ENCODE results near the gene TEX35.
"Not testable (repeated sequence)": the region's sequence is repeated elsewhere in the genome, so short reads cannot be mapped to it uniquely, and the experiment has no call there.

Gene TEX35

GRCh38 chr1:178543290-178543607 is 30.3 kb downstream of the TEX35 start:
- no peak for DNase-seq

GRCh38 chr1:178544531-178544930 is 31.6 kb downstream of the TEX35 start:
- no peak for DNase-seq

DNA sequence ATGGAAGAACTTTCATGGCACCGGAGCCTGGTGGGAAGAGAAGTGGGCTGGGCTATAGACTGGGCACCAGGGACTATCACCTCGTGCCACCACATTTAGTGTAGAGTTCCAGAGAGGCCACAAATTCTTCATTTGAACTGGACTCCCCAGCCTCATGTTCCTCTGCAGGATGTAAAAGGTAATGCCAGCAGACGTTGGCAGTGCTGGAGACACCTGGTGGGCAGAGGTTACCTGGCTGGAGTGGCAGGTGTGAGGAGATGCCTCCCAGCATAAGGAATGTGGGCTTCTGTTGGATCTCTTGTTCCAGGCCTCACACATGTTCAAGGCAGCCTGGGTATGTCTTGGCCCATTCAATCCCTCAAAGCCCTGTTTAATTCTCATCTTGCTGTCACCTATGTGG is 35.2 kb downstream of the TEX35 start:
- DNase-seq: no peak

DNA sequence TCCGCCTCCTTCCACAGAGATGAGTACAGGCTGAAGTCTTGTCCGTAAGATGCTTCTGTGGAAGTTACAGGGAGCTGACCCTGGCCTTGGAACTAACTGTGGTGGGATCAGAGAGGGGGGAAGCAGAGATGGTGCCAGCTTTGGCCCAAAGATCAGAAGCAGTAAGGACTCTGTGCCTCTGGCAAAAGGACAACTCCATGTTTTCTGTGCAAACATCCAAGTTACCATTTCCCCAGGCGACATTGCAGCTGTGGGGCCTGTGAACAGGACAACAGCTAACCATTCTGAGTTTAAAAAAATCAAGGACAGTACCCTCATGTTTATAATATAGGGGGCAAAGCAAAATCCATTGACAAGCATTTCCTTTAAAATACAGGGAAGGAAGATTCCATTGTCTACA is 38.4 kb downstream of the TEX35 start:
- DNase-seq: no peak

DNA sequence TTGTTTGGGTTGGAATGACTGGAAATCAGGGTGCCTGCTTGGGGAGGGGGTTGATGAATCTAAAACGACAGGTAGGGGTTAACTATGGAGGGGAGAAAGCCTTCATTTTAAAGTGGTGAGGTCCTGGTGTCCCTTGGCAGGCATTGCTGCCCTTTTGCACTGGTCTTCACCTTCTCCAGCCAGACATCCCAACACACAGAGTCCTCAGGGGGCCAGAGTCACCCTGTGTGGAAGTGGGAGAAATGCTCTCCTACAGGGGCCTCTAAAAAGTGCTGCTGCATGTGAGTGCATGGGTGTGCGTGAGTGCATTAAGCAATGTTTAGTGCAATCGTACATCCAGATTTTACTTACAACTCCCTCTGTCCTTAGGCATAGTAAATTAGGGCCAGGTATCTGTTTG is 39.0 kb downstream of the TEX35 start:
- no peak for DNase-seq

GRCh38 chr1:178552856-178553255 is 39.9 kb downstream of the TEX35 start:
- DNase-seq: no peak

DNA sequence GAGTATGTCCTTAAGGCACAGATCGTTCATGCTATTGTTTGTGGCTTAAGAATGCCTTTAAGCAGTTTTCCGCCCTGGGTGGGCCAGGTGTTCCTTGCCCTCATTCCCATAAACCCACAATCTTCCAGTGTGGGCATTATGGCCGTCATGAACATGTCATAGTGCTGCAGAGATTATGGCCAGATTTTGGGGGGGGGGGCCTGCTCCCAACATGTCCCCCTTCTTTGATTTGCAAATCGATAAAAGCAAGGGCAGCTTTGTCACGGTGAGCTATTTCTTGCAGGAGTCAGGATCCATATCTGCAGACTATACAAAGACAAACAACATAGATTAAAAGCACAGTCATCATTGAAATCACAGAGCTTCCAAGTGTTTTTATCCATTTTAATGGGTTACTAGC is 41.4 kb downstream of the TEX35 start:
- DNase-seq: not testable (repeated sequence)

DNA sequence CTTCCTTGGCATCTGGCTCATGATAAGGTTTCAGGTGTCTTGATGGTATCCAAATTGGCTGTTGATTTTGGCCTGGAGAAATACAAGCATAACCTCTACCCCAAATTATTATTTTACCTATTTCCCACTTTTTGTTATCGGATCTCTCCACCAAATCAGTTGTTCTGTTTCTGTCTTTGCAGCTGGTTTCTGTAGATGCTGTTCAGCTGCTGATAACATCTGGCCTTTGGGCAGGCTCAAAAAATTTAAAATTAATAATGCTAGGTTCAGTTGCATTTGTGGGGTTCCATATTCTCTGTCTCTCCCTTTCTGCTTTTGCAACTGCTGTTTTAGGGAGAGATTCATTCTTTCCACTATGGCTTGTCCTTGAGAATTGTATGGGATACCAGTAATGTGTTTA is 42.7 kb downstream of the TEX35 start:
- not testable (repeated sequence) for DNase-seq

DNA sequence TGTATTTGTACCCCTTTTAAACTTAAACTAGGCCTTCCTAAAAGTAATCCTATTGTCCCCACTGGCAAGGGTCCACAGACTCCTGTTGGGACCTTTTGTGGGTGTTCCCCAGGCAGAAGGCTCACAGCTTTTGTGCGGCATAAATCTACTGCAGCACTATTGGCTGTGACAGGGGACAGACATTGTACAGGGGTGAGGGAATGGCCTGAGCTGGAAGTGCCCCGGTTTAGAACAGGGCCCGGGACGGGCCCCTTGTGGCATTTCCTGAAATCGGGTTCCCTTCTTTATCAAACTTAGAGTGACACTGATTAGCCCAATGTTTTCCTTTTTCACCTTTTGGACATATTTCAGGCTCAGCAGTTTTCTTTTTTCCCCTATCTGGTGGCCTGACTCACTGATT is 45.9 kb downstream of the TEX35 start:
- DNase-seq: not testable (repeated sequence)

- DNase-seq: no peak
These were observed 48.0 kb downstream of the TEX35 start for GRCh38 chr1:178560871-178561376.

DNA sequence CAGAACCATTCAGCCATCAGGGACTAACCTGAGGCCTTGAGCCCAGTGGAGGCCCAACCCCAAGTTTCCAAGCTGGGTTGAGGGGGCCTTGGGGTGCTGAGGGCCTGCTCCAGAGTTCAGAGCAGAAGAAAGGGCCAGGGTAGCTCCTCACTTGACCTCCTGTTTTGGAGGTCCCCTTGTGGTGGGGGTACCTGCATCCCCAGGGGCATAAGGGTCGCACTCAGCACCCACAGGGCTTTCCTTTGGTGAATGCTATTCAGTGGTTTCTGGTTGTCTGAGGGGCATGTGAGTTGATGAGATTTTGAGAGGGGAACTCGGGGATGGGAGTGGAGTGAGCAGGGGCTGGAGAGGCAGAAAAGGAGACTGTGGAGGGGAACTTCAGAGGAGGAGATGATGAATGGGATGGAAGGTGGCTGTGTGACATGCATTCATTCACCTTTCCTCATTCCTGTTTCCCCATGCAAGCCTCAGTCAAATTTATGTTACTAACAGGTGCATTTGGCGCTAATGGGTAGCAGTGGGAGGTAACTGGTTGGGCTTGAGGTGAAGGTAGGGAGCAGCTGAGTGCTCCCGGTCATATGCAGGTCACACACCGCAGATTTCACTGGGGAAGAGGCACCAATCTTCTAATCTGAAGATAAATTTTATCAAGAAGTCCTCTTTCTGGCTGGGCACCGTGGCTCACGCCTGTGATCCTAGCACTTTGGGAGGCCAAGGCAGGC is 50.4 kb downstream of the TEX35 start:
- DNase-seq: no peak

GRCh38 chr1:178564086-178564782 is 51.3 kb downstream of the TEX35 start:
- DNase-seq: peak; percentile 6

- no peak for DNase-seq
These were observed 51.9 kb downstream of the TEX35 start for GRCh38 chr1:178564783-178565180.

GRCh38 chr1:178565586-178565985 is 52.7 kb downstream of the TEX35 start:
- no peak for DNase-seq

DNA sequence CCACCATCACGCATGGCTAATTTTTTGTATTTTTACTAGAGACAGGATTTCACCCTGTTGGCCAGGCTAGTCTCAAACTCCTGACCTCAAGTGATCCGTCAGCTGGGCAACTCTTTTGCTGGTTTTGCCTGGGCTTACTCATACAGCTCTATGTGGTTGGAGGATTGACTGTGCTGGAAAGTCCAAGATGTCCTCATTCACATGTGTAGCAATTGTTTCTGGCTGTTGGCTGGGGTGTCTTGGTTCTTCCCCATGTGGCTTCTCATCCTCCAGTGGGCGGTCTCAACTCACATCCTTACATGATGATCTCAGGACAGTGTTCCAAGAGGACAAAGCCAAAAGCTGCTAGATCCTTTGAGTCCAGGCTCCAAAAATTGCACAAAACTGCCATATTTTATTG is 53.3 kb downstream of the TEX35 start:
- no peak for DNase-seq

DNA sequence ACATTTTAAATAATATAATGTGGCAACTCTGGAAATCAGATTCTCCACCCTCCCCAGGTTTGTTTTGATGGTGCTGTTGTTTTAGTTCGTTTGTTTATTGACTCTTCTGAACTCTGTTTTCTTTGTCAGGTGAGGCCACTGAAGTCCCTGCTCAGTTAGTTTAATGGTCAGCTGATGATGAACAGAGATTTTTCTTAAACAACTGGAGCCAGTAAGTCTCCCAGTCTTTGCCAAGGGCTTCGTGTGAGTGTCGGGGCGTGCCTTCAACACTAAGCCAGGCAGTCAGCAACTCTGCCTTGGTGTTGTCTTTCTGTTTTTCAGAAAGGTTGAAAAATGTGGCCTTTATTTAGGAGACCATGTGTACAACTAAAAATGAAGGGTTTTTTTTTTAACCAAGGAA is 58.9 kb downstream of the TEX35 start:
- DNase-seq: no peak

Data from kidney glomerular epithelial cell (primary cell).